ENCODE results near the gene HYAL2.

Gene HYAL2

DNA sequence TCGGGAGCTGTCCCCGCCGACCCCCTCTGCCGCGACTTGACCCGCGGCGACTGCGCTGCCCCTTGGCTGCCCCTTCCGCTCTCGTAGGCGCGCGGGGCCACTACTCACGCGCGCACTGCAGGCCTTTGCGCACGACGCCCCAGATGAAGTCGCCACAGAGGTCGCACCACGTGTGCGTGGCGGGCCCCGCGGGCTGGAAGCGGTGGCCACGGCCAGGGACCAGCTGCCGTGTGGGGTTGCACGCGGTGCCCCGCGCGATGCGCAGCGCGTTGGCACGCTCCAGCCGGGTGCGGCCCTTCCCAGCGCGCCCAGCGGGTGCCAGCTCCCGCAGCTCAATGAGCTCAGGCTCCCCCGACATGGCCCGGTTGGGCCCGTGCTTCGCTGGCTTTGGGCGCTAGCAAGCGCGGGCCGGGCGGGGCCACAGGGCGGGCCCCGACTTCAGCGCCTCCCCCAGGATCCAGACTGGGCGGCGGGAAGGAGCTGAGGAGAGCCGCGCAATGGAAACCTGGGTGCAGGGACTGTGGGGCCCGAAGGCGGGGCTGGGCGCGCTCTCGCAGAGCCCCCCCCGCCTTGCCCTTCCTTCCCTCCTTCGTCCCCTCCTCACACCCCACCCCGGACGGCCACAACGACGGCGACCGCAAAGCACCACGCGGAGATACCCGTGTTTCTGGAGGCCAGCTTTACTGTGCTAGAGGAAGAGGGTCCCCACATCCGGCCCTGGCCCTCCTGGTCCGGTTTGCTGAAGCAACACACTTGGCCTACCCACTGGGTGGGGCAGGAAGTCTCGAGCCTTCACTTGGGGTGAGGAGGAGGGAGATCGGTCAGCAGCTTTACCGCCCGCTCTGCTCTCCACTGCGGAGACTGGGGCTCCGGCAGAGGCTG, 18.1 kb upstream of the HYAL2 start, which contains the start of gene RASSF1:
RASSF1 (minus strand) TSS at position 389 of the 882 bp plus-strand sequence; CDS start at position 358, 31 bp downstream.
- no peak within 1 kb of the TSS for H3K27ac ChIP-seq (ENCODE audit: extremely low read depth, low read depth, low read length)

DNA sequence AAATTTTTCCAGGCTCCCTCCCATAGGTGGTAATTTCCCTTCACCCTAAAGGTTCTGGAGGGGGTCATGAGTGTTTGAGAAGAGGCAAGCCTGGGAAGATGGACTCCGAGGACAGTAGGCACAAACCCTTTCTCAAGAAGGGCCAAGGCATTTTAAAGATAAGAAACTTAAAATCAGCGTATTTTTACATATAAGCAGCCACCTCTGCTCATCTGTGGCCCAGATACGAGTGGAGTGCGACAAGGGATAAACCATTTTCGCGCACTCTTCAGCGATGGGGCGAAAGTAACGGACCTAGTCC, 17.6 kb upstream of the HYAL2 start:
- Histone ChIP-seq H3K9me3 (ENCODE audit: control insufficient read depth, insufficient read depth, low read depth, low read length) (no peaks in the 10 kb centered on the region), H3K4me3 (ENCODE audit: low read depth, low read length) (no peak overlapping the region), H3K4me1 (ENCODE audit: control insufficient read depth, insufficient read depth, low read length) (no peaks in the 10 kb centered on the region; the same call in 1 of the 2 replicates), H3K36me3 (ENCODE audit: control insufficient read depth in 2 of 2, insufficient read depth in 1 of 2, low read length in 2 of 2) (peaks cover 0 to 25% of the 10 kb centered on the region in 2 experiments; a peak in 2 of 3 replicates), H3K27ac (ENCODE audit: extremely low read depth, low read depth, low read length) (no peak overlapping the region)
- TF ChIP-seq ZNF341 (tag by site-specific recombination; IDR thresholded peaks at IDR 0.05; ENCODE audit: low read depth): no peak
- TF ChIP-seq, protein P1, sequence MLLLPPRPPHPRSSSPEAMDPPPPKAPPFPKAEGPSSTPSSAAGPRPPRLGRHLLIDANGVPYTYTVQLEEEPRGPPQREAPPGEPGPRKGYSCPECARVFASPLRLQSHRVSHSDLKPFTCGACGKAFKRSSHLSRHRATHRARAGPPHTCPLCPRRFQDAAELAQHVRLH (tag by site-specific recombination; IDR thresholded peaks at IDR 0.05): no peak
- TF ChIP-seq, protein P2, sequence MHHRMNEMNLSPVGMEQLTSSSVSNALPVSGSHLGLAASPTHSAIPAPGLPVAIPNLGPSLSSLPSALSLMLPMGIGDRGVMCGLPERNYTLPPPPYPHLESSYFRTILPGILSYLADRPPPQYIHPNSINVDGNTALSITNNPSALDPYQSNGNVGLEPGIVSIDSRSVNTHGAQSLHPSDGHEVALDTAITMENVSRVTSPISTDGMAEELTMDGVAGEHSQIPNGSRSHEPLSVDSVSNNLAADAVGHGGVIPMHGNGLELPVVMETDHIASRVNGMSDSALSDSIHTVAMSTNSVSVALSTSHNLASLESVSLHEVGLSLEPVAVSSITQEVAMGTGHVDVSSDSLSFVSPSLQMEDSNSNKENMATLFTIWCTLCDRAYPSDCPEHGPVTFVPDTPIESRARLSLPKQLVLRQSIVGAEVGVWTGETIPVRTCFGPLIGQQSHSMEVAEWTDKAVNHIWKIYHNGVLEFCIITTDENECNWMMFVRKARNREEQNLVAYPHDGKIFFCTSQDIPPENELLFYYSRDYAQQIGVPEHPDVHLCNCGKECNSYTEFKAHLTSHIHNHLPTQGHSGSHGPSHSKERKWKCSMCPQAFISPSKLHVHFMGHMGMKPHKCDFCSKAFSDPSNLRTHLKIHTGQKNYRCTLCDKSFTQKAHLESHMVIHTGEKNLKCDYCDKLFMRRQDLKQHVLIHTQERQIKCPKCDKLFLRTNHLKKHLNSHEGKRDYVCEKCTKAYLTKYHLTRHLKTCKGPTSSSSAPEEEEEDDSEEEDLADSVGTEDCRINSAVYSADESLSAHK (tag by site-specific recombination; IDR thresholded peaks at IDR 0.05): no peak
- TF ChIP-seq HOXD13 (CRISPR knock-in tag; IDR thresholded peaks at IDR 0.05; ENCODE audit: borderline replicate concordance): no peak
- no peak for TF ChIP-seq ZNF266 (tag by site-specific recombination; IDR thresholded peaks at IDR 0.05; ENCODE audit: low read depth)
- no peak for TF ChIP-seq ZNF16 (tag by site-specific recombination; IDR thresholded peaks at IDR 0.05; ENCODE audit: low read depth)
- TF ChIP-seq ZNF223 (tag by site-specific recombination; IDR thresholded peaks at IDR 0.05): no peak
- no peak for TF ChIP-seq ZFP41 (tag by site-specific recombination; IDR thresholded peaks at IDR 0.05; ENCODE audit: borderline replicate concordance)
- TF ChIP-seq, protein P3, sequence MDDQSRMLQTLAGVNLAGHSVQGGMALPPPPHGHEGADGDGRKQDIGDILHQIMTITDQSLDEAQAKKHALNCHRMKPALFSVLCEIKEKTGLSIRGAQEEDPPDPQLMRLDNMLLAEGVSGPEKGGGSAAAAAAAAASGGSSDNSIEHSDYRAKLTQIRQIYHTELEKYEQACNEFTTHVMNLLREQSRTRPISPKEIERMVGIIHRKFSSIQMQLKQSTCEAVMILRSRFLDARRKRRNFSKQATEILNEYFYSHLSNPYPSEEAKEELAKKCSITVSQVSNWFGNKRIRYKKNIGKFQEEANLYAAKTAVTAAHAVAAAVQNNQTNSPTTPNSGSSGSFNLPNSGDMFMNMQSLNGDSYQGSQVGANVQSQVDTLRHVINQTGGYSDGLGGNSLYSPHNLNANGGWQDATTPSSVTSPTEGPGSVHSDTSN (CRISPR knock-in tag; IDR thresholded peaks at IDR 0.05): no peak
- no peak for TF ChIP-seq ZNF777 (tag by site-specific recombination; IDR thresholded peaks at IDR 0.05; ENCODE audit: borderline replicate concordance)
- TF ChIP-seq ZNF560 (tag by site-specific recombination; IDR thresholded peaks at IDR 0.05; ENCODE audit: borderline replicate concordance): no peak
- no peak for TF ChIP-seq ZNF792 (tag by site-specific recombination; IDR thresholded peaks at IDR 0.05)
- ChIA-PET CTCF (no interaction called here), POLR2A (interaction anchor here (1.3 kb wide), 1 partner anchor 12 kb away, joined by 3 read pairs; the partner anchor contains the start of gene TUSC2)

More for the DNA sequence above, 18.1 kb upstream of the HYAL2 start, which contains the start of gene RASSF1:
- ChIA-PET POLR2A (interaction anchor here (1.3 kb wide), 1 partner anchor 13 kb away, joined by 3 read pairs; the partner anchor contains the start of gene TUSC2), CTCF (no interaction called here)
- H3K36me3 ChIP-seq (ENCODE audit: control insufficient read depth in 2 of 2, insufficient read depth in 1 of 2, low read length in 2 of 2): peaks cover 0 to 26% of the 10 kb centered on the region in 2 experiments; a peak in 2 of 3 replicates
- H3K9me3 ChIP-seq (ENCODE audit: control insufficient read depth, insufficient read depth, low read depth, low read length): no peaks in the 10 kb centered on the region
- H3K4me1 ChIP-seq (ENCODE audit: control insufficient read depth, insufficient read depth, low read length): no peaks in the 10 kb centered on the region; the same call in 1 of the 2 replicates
- H3K4me3 ChIP-seq (ENCODE audit: low read depth, low read length): no peak within 1 kb of the TSS
- no peak for TF ChIP-seq ZNF214 (tag by site-specific recombination; IDR thresholded peaks at IDR 0.05; ENCODE audit: borderline replicate concordance)
- no peak for TF ChIP-seq ZNF623 (tag by site-specific recombination; IDR thresholded peaks at IDR 0.05)
- TF ChIP-seq, protein P4, sequence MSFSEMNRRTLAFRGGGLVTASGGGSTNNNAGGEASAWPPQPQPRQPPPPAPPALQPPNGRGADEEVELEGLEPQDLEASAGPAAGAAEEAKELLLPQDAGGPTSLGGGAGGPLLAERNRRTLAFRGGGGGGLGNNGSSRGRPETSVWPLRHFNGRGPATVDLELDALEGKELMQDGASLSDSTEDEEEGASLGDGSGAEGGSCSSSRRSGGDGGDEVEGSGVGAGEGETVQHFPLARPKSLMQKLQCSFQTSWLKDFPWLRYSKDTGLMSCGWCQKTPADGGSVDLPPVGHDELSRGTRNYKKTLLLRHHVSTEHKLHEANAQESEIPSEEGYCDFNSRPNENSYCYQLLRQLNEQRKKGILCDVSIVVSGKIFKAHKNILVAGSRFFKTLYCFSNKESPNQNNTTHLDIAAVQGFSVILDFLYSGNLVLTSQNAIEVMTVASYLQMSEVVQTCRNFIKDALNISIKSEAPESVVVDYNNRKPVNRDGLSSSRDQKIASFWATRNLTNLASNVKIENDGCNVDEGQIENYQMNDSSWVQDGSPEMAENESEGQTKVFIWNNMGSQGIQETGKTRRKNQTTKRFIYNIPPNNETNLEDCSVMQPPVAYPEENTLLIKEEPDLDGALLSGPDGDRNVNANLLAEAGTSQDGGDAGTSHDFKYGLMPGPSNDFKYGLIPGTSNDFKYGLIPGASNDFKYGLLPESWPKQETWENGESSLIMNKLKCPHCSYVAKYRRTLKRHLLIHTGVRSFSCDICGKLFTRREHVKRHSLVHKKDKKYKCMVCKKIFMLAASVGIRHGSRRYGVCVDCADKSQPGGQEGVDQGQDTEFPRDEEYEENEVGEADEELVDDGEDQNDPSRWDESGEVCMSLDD (tag by site-specific recombination; IDR thresholded peaks at IDR 0.05): no peak
- no peak for TF ChIP-seq MEIS1 (CRISPR knock-in tag; IDR thresholded peaks at IDR 0.05; ENCODE audit: borderline replicate concordance)
- TF ChIP-seq ZNF747 (tag by site-specific recombination; IDR thresholded peaks at IDR 0.05): no peak
- no peak for TF ChIP-seq RBAK (tag by site-specific recombination; IDR thresholded peaks at IDR 0.05)
- no peak for TF ChIP-seq ZNF335 (tag by site-specific recombination; conservative IDR thresholded peaks at IDR 0.05)
- no peak for TF ChIP-seq ZNF777 (tag by site-specific recombination; IDR thresholded peaks at IDR 0.05; ENCODE audit: borderline replicate concordance)
